ENCODE measurements around the gene NFIB. TPM values are rescaled to one million over a fixed set of nuclear protein-coding genes. Genes with fewer than 3 reads are reported as not detected.

The NFIB gene
- total and polyA plus RNA-seq, 2 of the 4 experiments (the other 2 are of a cell fraction): 1.4 to 2.0 TPM

DNA sequence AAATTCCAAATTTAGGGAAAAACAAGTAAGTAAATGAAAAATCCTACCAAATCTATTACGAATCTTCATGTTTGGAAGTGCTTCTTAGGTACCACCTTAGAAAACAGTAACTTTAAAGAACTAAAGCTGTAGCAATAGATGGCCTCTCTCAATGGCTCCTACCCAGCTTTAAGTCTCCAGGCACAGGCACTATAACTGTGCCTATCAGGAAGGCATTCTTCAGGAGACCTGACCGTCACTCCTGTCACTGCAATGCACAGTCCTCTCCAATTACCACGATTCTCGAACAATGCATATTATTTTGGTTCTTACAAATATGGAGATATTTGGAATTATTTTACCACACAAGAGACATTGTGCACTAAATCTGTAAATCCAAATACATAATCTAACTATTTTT, 12.9 kb downstream of the NFIB start:
- no peaks in the 10 kb centered on the region for H3K36me3 ChIP-seq (ENCODE audit: control insufficient read depth, insufficient read depth, low read length)
- no peak overlapping the region for H4K5ac ChIP-seq (ENCODE audit: low read depth, low read length)
- peaks cover 27% of the 10 kb centered on the region for H3K27me3 ChIP-seq (ENCODE audit: control insufficient read depth, insufficient read depth, low read length)
- no peak overlapping the region for H3K4me2 ChIP-seq (ENCODE audit: low read depth, low read length)
- no peaks in the 10 kb centered on the region for H3K4me1 ChIP-seq (ENCODE audit: control insufficient read depth, insufficient read depth, low read length)
- no peak overlapping the region for H3K9ac ChIP-seq (ENCODE audit: low read depth, low read length)
- no peak overlapping the region for H2AFZ ChIP-seq (replicated peaks; ENCODE audit: low read length, poor library complexity)
- no peak overlapping the region for H2BK5ac ChIP-seq (ENCODE audit: low read depth, low read length, poor library complexity, severe bottlenecking)
- ChIA-PET CTCF (interaction anchor here (0.6 to 1.7 kb wide), 2 partner anchors 10 to 105 kb away, joined by 3 to 5 read pairs; no protein-coding TSS in a partner anchor), POLR2A (ENCODE audit: unreplicated experiment) (no interaction called here)
- intact Hi-C loops (cut with micrococcal nuclease) (no loop called here), dilution Hi-C loops (cut with HindIII; ENCODE audit: low sequenced_read_pairs, unreplicated experiment) (no loop called here), in situ Hi-C loops (cut with MboI; ENCODE audit: low sequenced_read_pairs) (no loop called here)
- H3K4ac ChIP-seq (ENCODE audit: low read depth, low read length): no peak overlapping the region
- no peak overlapping the region for H3K18ac ChIP-seq (ENCODE audit: low read depth, low read length)
- H2BK15ac ChIP-seq (ENCODE audit: low read depth, low read length): no peak overlapping the region
- H2BK120ac ChIP-seq (ENCODE audit: low read depth, low read length): no peak overlapping the region
- H4K91ac ChIP-seq (ENCODE audit: insufficient read depth, low read depth, low read length): no peak overlapping the region
- H3K79me1 ChIP-seq (ENCODE audit: low read depth in 1 of 2, low read length in 2 of 2): no peaks in the 10 kb centered on the region
- no peak overlapping the region for H3K4me3 ChIP-seq (ENCODE audit: insufficient read depth, low read depth, low read length)
- no TSS peak for BruUV-seq (replicated peaks)
- H3K23ac ChIP-seq (ENCODE audit: low read depth, low read length): no peak overlapping the region
- H4K20me1 ChIP-seq (ENCODE audit: insufficient read depth, low read length): no peaks in the 10 kb centered on the region
- DNase-seq: no peak
- ATAC-seq (ENCODE audit: low read depth): no peak
- H2AK9ac ChIP-seq (replicated peaks; ENCODE audit: low read depth, low read length, poor library complexity): no peak overlapping the region
- no peaks in the 10 kb centered on the region for H3K9me1 ChIP-seq (ENCODE audit: insufficient read depth, low read length)
- no peak overlapping the region for H3K27ac ChIP-seq (ENCODE audit: insufficient read depth, low read length)
- no peak overlapping the region for H3K56ac ChIP-seq (ENCODE audit: extremely low read depth, insufficient read depth, low read length)
- TF ChIP-seq BHLHE40 (IDR thresholded peaks at IDR 0.05; ENCODE audit: low read depth, low read length) (no peak), MXI1 (IDR thresholded peaks at IDR 0.05; ENCODE audit: borderline replicate concordance, low read depth, low read length) (no peak), RCOR1 (IDR thresholded peaks at IDR 0.05; ENCODE audit: insufficient replicate concordance, low read length) (no peak), SMC3 (IDR thresholded peaks at IDR 0.05; ENCODE audit: low read depth, low read length) (no peak), CHD1 (IDR thresholded peaks at IDR 0.05; ENCODE audit: low read depth, low read length) (no peak), FOS (IDR thresholded peaks at IDR 0.05; ENCODE audit: low read depth, low read length) (no peak), POLR2A (IDR thresholded peaks at IDR 0.05; ENCODE audit: low read depth, low read length) (no peak), NFE2L2 (IDR thresholded peaks at IDR 0.05; ENCODE audit: low read depth, low read length) (no peak), MAFK (IDR thresholded peaks at IDR 0.05; ENCODE audit: low read depth, low read length) (no peak), RFX5 (IDR thresholded peaks at IDR 0.05; ENCODE audit: low read depth, low read length) (no peak), CEBPB (IDR thresholded peaks at IDR 0.05; ENCODE audit: low read depth, low read length) (no peak), MAZ (IDR thresholded peaks at IDR 0.05; ENCODE audit: borderline replicate concordance, low read depth, low read length) (no peak), RAD21 (IDR thresholded peaks at IDR 0.05; ENCODE audit: low read length) (no peak)
- TF ChIP-seq, protein P1, sequence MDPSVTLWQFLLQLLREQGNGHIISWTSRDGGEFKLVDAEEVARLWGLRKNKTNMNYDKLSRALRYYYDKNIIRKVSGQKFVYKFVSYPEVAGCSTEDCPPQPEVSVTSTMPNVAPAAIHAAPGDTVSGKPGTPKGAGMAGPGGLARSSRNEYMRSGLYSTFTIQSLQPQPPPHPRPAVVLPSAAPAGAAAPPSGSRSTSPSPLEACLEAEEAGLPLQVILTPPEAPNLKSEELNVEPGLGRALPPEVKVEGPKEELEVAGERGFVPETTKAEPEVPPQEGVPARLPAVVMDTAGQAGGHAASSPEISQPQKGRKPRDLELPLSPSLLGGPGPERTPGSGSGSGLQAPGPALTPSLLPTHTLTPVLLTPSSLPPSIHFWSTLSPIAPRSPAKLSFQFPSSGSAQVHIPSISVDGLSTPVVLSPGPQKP (IDR thresholded peaks at IDR 0.05; ENCODE audit: borderline replicate concordance, low read depth, low read length): no peak
- TF ChIP-seq, protein P2, sequence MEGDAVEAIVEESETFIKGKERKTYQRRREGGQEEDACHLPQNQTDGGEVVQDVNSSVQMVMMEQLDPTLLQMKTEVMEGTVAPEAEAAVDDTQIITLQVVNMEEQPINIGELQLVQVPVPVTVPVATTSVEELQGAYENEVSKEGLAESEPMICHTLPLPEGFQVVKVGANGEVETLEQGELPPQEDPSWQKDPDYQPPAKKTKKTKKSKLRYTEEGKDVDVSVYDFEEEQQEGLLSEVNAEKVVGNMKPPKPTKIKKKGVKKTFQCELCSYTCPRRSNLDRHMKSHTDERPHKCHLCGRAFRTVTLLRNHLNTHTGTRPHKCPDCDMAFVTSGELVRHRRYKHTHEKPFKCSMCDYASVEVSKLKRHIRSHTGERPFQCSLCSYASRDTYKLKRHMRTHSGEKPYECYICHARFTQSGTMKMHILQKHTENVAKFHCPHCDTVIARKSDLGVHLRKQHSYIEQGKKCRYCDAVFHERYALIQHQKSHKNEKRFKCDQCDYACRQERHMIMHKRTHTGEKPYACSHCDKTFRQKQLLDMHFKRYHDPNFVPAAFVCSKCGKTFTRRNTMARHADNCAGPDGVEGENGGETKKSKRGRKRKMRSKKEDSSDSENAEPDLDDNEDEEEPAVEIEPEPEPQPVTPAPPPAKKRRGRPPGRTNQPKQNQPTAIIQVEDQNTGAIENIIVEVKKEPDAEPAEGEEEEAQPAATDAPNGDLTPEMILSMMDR (conservative IDR thresholded peaks at IDR 0.05; ENCODE audit: low read depth, low read length): no peak
- H2BK20ac ChIP-seq (ENCODE audit: low read depth, low read length): no peak overlapping the region
- H4K8ac ChIP-seq (ENCODE audit: low read depth in 2 of 2, low read length in 2 of 2): no peak overlapping the region
- H3K14ac ChIP-seq (replicated peaks; ENCODE audit: low read depth, low read length): no peak overlapping the region
- H2AK5ac ChIP-seq (ENCODE audit: low read depth, low read length): no peak overlapping the region
- no CpG with 5 or more reads among the region's 4 CpGs for WGBS, 2 experiments (ENCODE audit: extremely low coverage in 2 of 2, insufficient read length in 1 of 2)
- no peaks in the 10 kb centered on the region for H3K9me3 ChIP-seq (ENCODE audit: control insufficient read depth, insufficient read depth, low read length)
